Measurements from ENCODE around the gene TES.

TES gene

GRCh38 chr7:116194115-116194514 lies 16.2 kb upstream of the TES start:
- no peak for DNase-seq (ENCODE audit: low spot score)

- DNase-seq (ENCODE audit: low spot score): peak; percentile 60
Observed at GRCh38 chr7:116195451-116195850, 14.9 kb upstream of the TES start.

GRCh38 chr7:116196947-116197346 lies 13.4 kb upstream of the TES start:
- no peak for DNase-seq (ENCODE audit: low spot score)

GRCh38 chr7:116197360-116197759 lies 13.0 kb upstream of the TES start:
- no peak for DNase-seq (ENCODE audit: low spot score)

- no peak for DNase-seq (ENCODE audit: low spot score)
Observed at GRCh38 chr7:116198748-116199410, 11.5 kb upstream of the TES start.

- no peak for DNase-seq (ENCODE audit: low spot score)
Observed at GRCh38 chr7:116200963-116201362, 9.4 kb upstream of the TES start.

GRCh38 chr7:116206141-116206540 lies 4.2 kb upstream of the TES start:
- DNase-seq (ENCODE audit: low spot score): no peak

- no peak for DNase-seq (ENCODE audit: low spot score)
Observed at GRCh38 chr7:116208919-116209318, 1.4 kb upstream of the TES start.

GRCh38 chr7:116209561-116210070 lies 723 bp upstream of the TES start:
- DNase-seq (ENCODE audit: low spot score): peak; percentile 60

GRCh38 chr7:116211006-116211912 lies 920 bp downstream of the TES start:
- peak; percentile 94 for DNase-seq (ENCODE audit: low spot score)

- no peak for DNase-seq (ENCODE audit: low spot score)
Observed at GRCh38 chr7:116211913-116212596, 1.7 kb downstream of the TES start.

GRCh38 chr7:116212869-116213268 lies 2.5 kb downstream of the TES start:
- no peak for DNase-seq (ENCODE audit: low spot score)

GRCh38 chr7:116213361-116214130 lies 3.2 kb downstream of the TES start:
- DNase-seq (ENCODE audit: low spot score): no peak

- no peak for DNase-seq (ENCODE audit: low spot score)
Observed at GRCh38 chr7:116214921-116215320, 4.6 kb downstream of the TES start.

GRCh38 chr7:116215551-116215950 lies 5.2 kb downstream of the TES start:
- no peak for DNase-seq (ENCODE audit: low spot score)

GRCh38 chr7:116216956-116217571 lies 6.7 kb downstream of the TES start:
- peak; percentile 44 for DNase-seq (ENCODE audit: low spot score)

GRCh38 chr7:116218051-116218645 lies 7.8 kb downstream of the TES start:
- peak; percentile 60 for DNase-seq (ENCODE audit: low spot score)

GRCh38 chr7:116218747-116219146 lies 8.4 kb downstream of the TES start:
- no peak for DNase-seq (ENCODE audit: low spot score)

GRCh38 chr7:116219288-116219687 lies 8.9 kb downstream of the TES start:
- no peak for DNase-seq (ENCODE audit: low spot score)

- DNase-seq (ENCODE audit: low spot score): no peak
Observed at GRCh38 chr7:116219834-116220233, 9.5 kb downstream of the TES start.

- DNase-seq (ENCODE audit: low spot score): no peak
Observed at GRCh38 chr7:116222501-116222900, 12.2 kb downstream of the TES start.
